Kidney (tissue), 14 donors: ENCODE data around the gene LAMC1. TPM values are rescaled to one million over a fixed set of nuclear protein-coding genes. Genes with fewer than 3 reads are reported as not detected.

Experiments
- DNase-seq, 5 donors: peaks; one replicate each; pipeline ENCODE4 v3.0.0-alpha.2; 2013 to 2020
- FAIRE-seq: peaks from 2 replicates; lab custom pipeline; 2012; peaks lifted over from hg19 to GRCh38; lab: Jason Lieb, UNC
- H3K27ac ChIP-seq, 2 donors: one replicate each; pipeline ENCODE4 v1.7.0; 2013; ENCODE audit warnings: low read depth in 2 of 2, low read length in 2 of 2, inconsistent platforms in 1 of 2
- H3K27me3 ChIP-seq: one replicate; pipeline ENCODE4 v1.7.1; 2013; ENCODE audit warnings: low read length, inconsistent platforms; ENCODE audit not compliant: control insufficient read depth, insufficient read depth
- H3K36me3 ChIP-seq, 3 donors: one replicate each; pipeline versions ENCODE4 v1.7.0 to v1.7.1; 2013; ENCODE audit warnings: low read length in 3 of 3, control low read depth in 1 of 3, inconsistent platforms in 1 of 3; ENCODE audit not compliant: insufficient read depth in 3 of 3, control insufficient read depth in 2 of 3
- H3K4me1 ChIP-seq, 3 donors: one replicate each; pipeline versions ENCODE4 v1.7.0 to v1.7.1; 2013; ENCODE audit warnings: low read length in 3 of 3, inconsistent platforms in 1 of 3, low read depth in 1 of 3; ENCODE audit not compliant: control insufficient read depth in 2 of 3, insufficient read depth in 2 of 3
- H3K4me3 ChIP-seq, 3 donors: one replicate each; pipeline versions ENCODE4 v1.7.0 to v1.8.1; 2013; ENCODE audit warnings: low read length in 3 of 3, control low read depth in 1 of 3, inconsistent platforms in 1 of 3
- H3K9ac ChIP-seq, 3 donors: one replicate each; pipeline versions ENCODE4 v1.7.0 to v1.7.1; 2013; ENCODE audit warnings: low read length in 3 of 3, control low read depth in 1 of 3, inconsistent platforms in 1 of 3
- H3K9me3 ChIP-seq, 3 donors: one replicate each; pipeline versions ENCODE4 v1.7.0 to v1.7.1; 2013; ENCODE audit warnings: low read length in 3 of 3, control low read depth in 1 of 3, inconsistent platforms in 1 of 3; ENCODE audit not compliant: control insufficient read depth in 2 of 3, insufficient read depth in 1 of 3
- CTCF ChIP-seq: IDR thresholded peaks from 3 replicates; pipeline ENCODE4 v1.5.1; 2012; ENCODE audit warnings: mild to moderate bottlenecking, moderate library complexity, borderline replicate concordance; ENCODE audit not compliant: insufficient read depth; ENCODE audit errors: extremely low read depth
- intact Hi-C: fragments of 100-400 bp; cut with DNase I; formaldehyde crosslinking; loops from one replicate; pipeline ENCODE4 v1.11.1; 2022
- polyA plus RNA-seq: library from polyadenylated mRNA; stranded (reverse); fragments of 350-450 nt; fragmentation: Illumina TruSeq; extraction: RNeasy Lipid Tissue Mini Kit (QIAGEN cat#74804); gene quantifications from one replicate; pipeline ENCODE4 v1.2.3, GENCODE V29; 2014; ENCODE audit warnings: low read depth, low replicate concordance; ENCODE audit not compliant: insufficient read depth
- total RNA-seq: library from RNA; stranded (reverse); fragmentation: NEBNext Ultra II Directional; extraction: Animal tissue kit (Norgen Biotek cat#: 25700); gene quantifications from one replicate; pipeline ENCODE4 v1.2.1, GENCODE V29; 2021
- donor health status: control.
- donor health status: control.
- donor health status: control.
- donor health status: control.
- donor health status: control.
- donor health status: DM: yes; HTN: yes; CAD: no.
- donor health status: Normal renal cell carcinoma (clear cell type).

The LAMC1 gene
- total and polyA plus RNA-seq, 2 donors from 2014 or later: 21.1 to 140 TPM

GRCh38 chr1:182996816-182997215 lies 26.4 kb upstream of the LAMC1 start:
- TF ChIP-seq CTCF: no peak
- Histone ChIP-seq H3K27me3 (no peaks in the 10 kb centered on the region), H3K27ac (no peak overlapping the region), H3K4me3 (no peak overlapping the region), H3K36me3 (no peaks in the 10 kb centered on the region), H3K9ac (no peak overlapping the region), H3K4me1 (no peaks in the 10 kb centered on the region), H3K9me3 (no peaks in the 10 kb centered on the region)
- DNase-seq: no peak
- intact Hi-C loops: no loop called here
- FAIRE-seq: no peak

- FAIRE-seq (no peak), DNase-seq (no peak)
- TF ChIP-seq CTCF: no peak
- H3K9me3 ChIP-seq: no peaks in the 10 kb centered on the region
- H3K36me3 ChIP-seq: no peaks in the 10 kb centered on the region
- H3K4me3 ChIP-seq: no peak overlapping the region
- no peaks in the 10 kb centered on the region for H3K4me1 ChIP-seq
- H3K9ac ChIP-seq: no peak overlapping the region
- H3K27me3 ChIP-seq: no peaks in the 10 kb centered on the region
- intact Hi-C loops: no loop called here
- H3K27ac ChIP-seq: no peak overlapping the region
These were observed 24.7 kb upstream of the LAMC1 start for GRCh38 chr1:182998482-182998881.

- Histone ChIP-seq H3K27ac (no peak overlapping the region), H3K9ac (no peak overlapping the region), H3K27me3 (no peaks in the 10 kb centered on the region), H3K9me3 (no peaks in the 10 kb centered on the region), H3K36me3 (no peaks in the 10 kb centered on the region), H3K4me3 (no peak overlapping the region), H3K4me1 (no peaks in the 10 kb centered on the region)
- no peak for TF ChIP-seq CTCF
- intact Hi-C loops: no loop called here
- FAIRE-seq (no peak), DNase-seq (no peak)
These were observed 22.9 kb upstream of the LAMC1 start for GRCh38 chr1:183000167-183000962.
